NCI-H187 treated with DMSO at 0.1 percent for 48 hours (cell line): ENCODE data around the gene SLC25A21.
"Not testable (repeated sequence)": the region's sequence is repeated elsewhere in the genome, so short reads cannot be mapped to it uniquely, and the experiment has no call there.

Experiments used
- DNase-seq: peaks from one replicate; lab custom pipeline; 2025; lab: John Stamatoyannopoulos, UW

The SLC25A21 gene

DNA sequence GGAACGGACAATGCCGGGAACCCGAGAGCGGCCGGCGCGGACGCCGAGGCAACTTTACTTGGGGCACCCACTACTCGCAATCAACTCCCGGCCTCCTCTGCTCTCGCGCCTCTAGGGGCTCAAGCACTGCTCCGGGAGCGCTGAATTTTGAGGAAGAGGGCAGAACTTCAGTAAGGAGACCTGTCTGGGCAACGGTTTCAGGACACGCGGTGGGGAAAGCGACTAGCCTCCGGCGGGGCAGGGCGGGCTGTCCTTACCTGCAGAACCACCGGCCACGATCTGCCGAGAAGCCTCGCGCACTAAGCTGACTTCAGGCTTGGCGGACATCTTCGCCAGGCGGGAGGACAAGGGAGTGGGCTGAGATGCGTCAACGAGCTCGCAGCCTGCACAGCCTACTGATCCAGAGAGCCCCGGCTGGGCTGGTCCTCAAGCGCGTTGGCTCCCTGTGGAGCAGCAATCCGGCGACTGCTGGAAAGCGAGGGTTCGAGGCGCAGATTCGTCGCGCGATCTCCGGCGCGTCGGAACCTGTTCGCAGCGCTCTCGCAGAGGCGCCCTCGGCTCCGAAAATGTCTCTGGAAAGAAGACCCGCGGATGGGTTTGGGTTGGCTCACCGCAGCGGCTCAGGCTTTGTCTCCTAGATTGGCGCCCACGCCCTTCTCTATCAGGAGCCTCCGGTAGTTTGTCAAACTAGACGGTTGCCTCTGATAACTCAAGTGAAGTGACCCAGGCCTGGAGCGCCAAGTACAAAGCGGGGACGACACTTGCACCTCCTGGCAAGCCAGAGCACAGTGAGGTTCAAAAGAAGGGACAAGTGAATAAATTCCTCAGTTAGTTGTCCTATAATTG, at the start of gene SLC25A21:
Gene SLC25A21, minus strand, starts transcription at position 583 of the 846 bp plus-strand sequence.
- DNase-seq: peak; percentile 66

DNA sequence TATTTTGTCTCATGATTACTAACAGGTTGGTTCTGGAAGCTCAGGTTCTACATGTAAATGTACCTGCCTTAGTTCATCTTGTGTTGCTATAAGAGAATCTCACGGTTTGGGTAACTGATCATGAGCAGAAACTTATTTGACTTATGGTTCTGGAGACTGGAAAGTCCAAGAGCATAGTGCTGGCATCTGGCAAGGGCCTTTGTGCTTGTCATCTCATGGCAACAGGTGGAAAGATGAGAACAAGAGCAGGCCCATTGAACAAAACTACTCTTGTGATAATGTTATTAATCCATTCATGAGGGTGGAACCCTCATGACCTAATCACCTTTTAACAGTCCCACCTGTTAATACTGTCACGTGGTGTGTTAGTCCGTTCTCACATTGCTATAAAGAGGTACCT, 48.7 kb upstream of the SLC25A21 start:
- DNase-seq: no peak

DNA sequence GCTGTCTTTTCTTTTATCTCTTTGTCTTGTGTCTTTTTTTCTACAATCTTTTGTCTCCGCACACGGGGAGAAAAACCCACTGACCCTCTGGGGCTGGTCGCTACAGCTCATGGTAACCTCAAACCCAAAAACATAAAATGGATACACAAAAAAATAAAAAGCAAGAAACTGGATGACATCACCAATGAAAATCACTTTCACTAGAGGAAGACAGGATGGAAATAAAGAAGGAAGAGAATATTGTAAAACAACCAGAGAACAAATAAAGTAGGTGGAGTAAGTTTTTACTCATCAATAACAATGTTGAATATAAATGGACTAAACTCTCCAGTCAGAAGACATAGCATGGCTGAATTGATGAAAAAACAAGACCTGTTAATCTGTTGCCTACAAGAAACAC, 42.9 kb upstream of the SLC25A21 start:
- DNase-seq: no peak

- no peak for DNase-seq
These were observed 40.6 kb upstream of the SLC25A21 start for GRCh38 chr14:37213016-37213415.

DNA sequence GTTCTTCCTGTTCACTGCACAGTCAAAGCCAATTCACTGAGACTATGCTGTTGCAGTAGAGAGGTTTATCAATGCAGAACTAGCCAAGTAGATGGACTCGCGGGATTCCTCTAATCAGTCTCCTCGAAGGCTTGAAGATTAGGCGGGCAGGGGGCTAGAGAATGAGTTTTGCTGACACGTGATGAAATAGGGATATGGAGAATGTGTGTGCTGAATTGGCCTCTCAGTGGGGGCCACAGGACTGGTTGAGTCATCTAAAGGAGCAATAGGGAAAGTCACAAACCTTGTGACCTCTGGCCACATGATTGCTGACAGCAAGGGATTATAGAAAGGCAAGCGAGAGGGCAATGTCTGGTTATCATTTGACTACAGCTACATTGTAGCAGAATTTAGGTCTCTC, 38.0 kb upstream of the SLC25A21 start:
- DNase-seq: no peak

DNA sequence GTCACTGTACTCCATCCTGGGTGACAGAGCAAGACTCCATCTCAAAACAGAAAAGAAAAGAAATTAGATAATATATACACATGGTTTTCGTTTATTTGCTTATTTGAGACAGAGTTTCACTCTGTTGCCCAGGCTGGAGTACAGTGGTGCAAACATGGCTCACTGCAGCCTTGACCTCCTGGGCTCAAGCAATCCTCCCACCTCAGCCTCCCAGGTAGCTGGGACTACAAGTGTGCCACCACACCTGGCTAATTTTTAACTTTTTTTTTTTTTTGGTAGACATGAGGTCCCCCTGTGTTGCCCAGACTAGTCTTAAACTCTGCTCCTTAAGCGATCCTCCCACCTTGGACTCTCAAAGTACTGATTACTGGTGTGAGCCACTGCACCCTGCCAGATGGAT, 37.2 kb upstream of the SLC25A21 start:
- not testable (repeated sequence) for DNase-seq

- DNase-seq: not testable (repeated sequence)
These were observed 33.5 kb upstream of the SLC25A21 start for GRCh38 chr14:37205623-37206605.

- no peak for DNase-seq
These were observed 31.0 kb upstream of the SLC25A21 start for GRCh38 chr14:37203423-37203822.

- no peak for DNase-seq
These were observed 30.4 kb upstream of the SLC25A21 start for GRCh38 chr14:37202812-37203211.

DNA sequence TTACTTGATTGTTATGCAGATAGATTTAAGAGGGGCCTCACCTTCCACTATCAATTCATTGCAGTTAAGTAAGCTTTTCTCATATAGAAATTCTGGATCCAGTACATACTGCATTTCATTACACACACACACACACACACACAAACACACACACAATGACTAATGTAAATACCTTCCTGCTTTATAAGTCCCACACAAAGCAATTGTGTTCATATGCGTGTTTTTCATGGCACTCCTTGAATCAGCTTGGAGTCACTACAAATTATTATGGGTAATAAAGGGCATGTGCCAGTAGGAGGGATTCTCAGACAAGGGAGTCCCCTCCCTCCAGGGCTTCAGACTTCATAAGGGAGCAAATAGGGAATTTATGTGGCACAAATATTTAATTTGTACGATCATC, 29.9 kb upstream of the SLC25A21 start:
- no peak for DNase-seq

DNA sequence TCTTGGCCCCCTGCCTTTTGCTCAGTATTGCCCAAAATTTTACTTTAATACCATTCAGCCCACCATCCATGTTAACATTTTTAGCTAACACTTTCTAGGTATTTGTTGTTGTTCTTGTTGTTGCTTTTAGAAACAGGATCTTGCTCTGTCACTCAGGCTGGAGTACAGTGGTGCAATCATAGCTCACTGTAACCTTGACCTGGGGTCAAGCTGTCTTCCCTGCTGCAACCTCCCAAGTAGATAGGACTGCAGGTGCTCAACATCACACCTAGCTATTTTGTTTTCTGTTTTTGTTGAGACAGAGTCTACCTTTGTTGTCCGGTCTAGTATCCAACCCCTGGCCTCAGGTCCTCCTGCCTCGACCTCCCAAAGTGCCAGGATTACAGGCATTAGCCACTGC, 29.3 kb upstream of the SLC25A21 start:
- no peak for DNase-seq

- DNase-seq: no peak
These were observed 26.5 kb upstream of the SLC25A21 start for GRCh38 chr14:37198907-37199306.

- no peak for DNase-seq
These were observed 25.8 kb upstream of the SLC25A21 start for GRCh38 chr14:37198273-37198598.

- DNase-seq: peak; percentile 28
These were observed 25.2 kb upstream of the SLC25A21 start, which contains the start of gene MIPOL1 for GRCh38 chr14:37197421-37198272. Gene MIPOL1 (plus strand): TSS chr14:37197937. CDS start chr14:37247889, 49,952 bp downstream.

GRCh38 chr14:37196604-37197420, 24.4 kb upstream of the SLC25A21 start:
- DNase-seq: no peak

- no peak for DNase-seq
These were observed 22.9 kb upstream of the SLC25A21 start for GRCh38 chr14:37195327-37195726.

GRCh38 chr14:37194698-37195097, 22.3 kb upstream of the SLC25A21 start:
- DNase-seq: no peak

GRCh38 chr14:37189733-37190132, 17.3 kb upstream of the SLC25A21 start:
- DNase-seq: not testable (repeated sequence)

DNA sequence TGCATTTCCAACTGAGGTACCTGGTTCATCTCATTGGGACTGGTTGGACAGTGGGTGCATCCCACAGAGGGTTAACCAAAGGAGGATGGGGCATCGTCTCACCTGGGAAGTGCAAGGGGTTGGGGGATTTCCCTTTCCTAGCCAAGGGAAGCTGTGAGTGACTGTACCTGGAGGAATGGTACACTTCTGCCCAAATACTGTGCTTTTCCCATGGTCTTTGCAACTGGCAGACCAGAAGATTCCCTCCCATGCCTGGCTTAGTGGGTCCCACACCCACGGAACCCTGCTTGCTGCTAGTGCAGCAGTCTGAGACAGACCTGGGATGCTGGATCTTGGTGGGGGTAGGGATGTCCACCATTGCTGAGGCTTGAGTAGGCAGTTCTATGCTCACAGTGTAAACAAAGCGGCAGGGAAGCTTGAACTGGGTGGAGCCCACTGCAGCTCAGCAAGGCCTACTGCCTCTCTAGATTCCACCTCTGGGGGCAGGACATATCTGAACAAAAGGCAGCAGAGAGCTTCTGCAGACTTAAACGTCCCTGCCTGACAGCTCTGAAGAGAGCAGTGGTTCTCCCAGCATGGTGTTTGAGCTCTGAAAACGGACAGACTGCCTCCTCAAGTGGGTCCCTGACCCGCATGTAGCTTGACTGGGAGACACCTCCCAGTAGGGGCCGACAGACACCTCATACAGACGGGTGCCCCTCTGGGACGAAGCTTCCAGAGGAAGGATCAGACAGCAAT, 15.6 kb upstream of the SLC25A21 start:
- DNase-seq: not testable (repeated sequence)

GRCh38 chr14:37187294-37187693, 14.9 kb upstream of the SLC25A21 start:
- no peak for DNase-seq
